GM19372 (cell line): ENCODE results near the gene KLHL25.
"Not testable (repeated sequence)": the region's sequence is repeated elsewhere in the genome, so short reads cannot be mapped to it uniquely, and the experiment has no call there.

Experiments used
- ATAC-seq: cut with Tn5 transposase; IDR thresholded peaks from one replicate; pipeline ENCODE4 v1.9.1; 2021; ENCODE audit warnings: mild to moderate bottlenecking, low read depth, moderate library complexity; ENCODE audit not compliant: unreplicated experiment

Gene KLHL25

DNA sequence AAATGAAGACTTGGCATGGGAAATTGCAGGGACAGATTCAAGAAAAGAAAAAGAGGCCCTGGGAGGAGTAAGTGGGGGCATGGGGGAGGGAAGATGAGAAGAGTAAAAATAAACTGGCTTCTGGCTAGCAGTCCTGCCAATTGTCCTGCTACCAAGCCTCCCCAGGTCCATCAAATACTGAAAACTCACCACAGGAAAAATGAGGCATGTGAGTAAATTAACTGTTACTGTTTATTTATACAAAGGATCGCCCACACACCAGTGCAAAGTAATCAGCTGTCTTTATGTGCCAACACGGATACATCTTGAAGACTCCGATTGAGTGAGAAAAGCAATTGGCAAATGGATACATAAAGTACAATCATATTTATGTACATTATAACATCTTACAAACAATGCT, 10.7 kb upstream of the KLHL25 start:
- no peak for ATAC-seq

DNA sequence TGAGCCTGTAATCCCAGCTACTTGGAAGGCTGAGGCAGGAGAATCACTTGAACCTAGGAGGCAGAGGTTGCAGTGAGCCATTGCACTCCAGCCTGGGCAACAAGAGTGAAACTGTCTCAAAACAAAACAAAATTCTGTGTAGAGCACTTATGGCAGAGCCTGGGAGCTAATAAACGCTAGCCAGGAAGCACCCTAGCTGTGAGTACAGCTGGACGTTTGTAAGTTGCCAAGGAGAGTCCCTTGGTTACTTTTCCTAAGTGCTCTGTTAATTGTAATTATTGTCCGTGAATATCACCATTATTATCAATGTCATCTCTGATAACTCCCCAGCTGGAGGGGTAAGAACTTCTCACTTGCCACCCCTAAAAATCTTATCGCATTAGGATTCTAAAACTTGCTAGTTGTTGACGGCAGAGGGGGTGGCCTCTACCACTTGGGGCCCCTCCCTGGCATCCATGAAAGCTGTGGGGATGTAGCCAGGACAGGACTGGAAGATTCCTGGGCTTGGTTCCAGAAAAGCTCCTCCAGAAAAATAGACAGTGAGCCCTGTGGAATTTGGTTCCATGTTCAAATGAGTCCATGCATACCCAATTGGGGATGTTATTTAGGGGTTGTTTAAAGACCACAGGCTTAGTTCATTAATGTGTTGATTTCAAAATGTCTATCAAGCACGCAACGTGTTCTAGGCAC, 9.9 kb upstream of the KLHL25 start:
- no peak for ATAC-seq

DNA sequence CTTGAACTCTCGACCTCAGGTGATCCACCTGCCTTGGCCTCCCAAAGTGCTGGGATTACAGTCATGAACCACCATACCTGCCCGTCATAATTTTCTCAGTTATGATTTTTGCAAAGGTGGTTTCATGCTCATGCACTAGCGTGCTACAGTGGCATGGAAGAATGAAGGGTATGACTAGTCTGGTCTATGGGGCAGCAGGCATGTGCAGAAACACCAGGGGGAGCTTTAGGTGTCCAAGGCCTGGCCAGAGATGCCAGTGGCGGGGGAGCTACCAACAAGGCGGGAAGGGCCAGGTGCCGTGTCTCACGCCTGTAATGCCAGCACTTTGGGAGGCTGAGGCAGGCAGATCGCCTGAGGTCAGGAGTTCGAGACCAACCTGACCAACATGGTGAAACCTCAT, 7.9 kb upstream of the KLHL25 start:
- ATAC-seq, result not testable (repeated sequence)

DNA sequence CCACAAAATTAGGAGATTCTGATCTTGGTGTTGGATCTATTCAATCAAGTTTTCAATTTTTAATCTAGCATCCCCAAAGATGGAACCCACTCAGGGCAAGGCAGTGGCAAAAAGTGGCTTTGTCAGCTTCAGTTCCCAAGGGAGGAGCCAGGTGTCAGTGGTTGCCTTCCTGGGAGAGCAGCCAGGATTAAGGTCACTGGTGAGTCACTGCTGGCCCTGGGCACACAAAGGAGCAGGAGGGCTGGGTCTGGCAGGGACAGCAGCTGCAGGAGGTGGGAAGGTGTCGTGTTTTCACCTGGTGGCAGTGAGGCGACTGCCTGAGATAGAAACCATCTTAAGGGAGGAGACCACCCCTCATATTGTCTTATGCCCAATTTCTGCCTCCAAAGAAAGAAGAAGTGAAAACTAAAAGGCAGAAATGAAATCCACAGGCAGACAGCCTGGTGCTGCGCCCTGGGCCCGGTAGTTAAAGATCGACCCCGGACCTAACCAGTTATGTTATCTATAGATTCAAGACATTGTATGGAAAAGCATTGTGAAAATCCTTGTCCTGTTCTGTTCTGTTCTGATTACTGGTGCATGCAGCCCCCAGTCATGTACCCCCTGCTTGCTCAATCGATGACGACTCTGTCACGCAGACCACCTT, 5.9 kb upstream of the KLHL25 start:
- no peak for ATAC-seq

DNA sequence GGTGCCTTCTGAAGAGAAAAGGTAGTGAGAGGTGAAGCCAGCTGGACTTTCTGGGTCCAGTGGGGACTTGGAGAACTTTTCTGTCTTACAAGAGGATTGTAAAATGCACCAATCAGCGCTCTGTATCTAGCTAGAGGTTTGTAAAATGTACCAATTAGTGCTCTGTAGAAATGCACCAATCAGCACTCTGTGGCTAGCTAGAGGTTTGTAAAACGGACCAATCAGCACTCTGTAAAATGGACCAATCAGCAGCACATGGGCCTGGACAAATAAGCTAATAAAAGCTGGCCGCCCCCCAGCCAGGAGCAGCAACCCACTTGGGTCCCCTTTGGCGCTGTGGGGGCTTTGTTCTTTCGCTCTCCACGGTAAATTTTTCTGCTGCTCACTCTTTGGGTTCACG, 1.6 kb upstream of the KLHL25 start:
- ATAC-seq, result not testable (repeated sequence)

DNA sequence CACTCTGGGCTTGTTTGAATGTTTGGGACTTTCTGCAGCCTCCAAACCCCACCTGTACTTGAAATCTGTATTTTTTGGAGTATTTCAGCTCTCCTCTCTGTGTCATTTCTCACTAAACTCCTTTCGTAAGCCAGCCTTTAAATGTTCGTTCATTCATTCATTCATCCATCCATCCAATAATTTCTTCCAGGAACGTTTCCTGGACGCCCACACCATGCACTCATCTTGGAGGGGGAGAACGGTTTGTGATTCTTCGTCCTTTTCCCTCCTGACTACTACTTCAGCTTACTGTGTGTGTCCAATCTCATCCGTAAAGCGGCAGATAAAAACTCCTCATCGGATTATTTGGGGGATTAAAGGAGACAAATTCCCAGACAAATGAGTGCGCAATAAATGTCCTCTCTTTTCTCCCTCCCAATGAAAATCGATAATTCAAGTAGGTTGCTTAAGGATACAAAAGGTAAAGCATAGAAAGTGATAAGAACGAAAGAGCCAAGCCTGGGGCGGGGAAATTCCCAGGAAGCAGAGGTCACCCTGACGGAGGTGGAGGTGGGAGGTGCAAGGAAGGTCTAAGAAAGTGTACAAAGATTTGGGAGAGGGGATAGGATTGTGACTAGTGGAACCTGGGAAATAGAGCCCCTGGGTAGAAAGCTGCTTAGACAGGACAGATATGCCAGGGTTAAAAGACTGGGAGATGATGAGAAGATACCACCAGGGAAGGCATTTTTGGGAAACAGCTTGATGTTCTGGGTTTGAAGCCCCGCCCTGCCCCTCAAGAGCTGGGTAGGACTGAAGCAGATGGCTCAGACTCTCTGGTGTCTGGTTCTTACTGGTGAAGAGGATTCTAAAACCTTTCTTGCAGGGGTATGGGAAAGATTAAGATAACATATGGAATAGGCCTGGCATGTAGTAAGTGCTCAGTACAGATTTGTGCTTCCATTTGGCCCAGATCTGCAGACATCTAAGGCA, 896 bp upstream of the KLHL25 start:
- ATAC-seq, result no peak

DNA sequence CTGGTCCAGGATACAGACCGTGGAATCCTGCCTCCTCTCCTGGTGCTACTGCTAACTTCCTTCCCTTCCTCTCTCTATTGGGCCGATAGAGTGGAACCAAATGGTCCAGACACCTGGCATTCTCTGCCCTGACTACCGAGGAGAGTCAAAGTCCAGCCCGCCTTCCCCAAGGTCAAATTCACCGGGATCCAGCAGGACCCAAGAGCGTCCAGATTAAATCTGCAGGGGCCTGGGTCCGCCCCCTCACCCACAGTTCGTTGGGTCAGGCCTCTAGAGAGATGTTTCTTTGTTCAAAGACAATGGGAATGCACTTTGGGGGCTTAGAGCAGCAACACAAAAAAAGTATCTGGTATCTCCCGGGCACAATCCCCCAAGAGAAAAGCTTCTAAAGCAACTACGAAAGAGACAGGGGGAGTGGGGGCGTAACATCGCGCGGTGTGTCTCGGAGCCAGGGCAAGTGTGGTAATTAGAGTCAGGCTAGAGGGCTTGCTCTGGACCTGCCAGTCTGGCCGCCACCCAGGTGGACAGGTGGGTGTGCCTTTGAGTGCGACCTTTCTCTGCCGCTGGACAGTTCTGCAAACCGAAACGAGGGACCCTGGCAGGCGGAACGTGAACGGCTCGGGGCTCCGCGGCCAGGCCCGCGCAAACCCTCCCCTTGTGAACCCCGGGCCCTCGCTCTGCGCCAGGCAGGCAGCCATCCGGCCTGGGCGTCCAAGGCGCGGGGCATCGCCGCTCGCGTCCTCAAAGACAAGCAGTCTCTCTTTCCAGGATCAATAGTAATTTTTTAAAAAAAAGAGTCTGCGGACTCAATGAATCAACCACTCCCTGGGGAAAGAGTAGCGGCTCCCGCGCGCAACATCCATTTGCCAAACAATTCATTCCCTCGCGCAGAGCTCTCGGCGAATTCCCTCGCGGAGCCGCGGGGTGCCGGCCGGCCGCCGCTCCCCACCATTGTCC, 806 bp downstream of the KLHL25 start:
- peak; percentile 41 for ATAC-seq

DNA sequence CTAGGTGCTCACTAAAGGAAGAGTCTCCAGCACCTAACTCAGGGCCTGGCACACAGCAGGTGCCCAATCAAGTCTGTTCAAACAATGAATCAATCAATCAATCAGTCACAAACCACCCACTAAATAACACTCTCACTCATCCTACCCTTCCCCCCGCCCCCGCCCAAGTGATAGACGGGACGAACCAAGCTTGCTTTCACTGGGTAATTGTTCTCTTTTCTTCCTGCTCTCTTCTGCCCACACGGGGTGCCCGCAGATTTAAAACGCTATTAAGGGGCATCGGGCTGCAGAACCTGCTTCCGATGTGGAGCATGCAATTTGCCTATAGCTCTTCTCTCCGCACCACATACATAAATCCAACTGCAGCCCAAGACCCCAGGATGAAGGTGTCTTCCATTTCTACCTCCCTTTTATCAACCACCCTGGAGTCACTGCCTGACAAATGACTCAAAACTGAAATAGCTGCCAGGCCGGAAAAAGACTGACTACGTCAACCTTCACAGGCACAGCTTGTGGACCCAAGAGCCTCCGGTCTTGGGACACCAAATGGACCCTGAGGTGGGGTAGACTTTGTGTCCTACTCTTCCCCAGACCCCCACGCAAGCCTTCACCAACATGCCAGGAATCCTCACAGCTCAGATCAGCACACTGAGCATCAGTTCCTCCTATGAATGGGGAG, 1.7 kb downstream of the KLHL25 start:
- no peak for ATAC-seq

DNA sequence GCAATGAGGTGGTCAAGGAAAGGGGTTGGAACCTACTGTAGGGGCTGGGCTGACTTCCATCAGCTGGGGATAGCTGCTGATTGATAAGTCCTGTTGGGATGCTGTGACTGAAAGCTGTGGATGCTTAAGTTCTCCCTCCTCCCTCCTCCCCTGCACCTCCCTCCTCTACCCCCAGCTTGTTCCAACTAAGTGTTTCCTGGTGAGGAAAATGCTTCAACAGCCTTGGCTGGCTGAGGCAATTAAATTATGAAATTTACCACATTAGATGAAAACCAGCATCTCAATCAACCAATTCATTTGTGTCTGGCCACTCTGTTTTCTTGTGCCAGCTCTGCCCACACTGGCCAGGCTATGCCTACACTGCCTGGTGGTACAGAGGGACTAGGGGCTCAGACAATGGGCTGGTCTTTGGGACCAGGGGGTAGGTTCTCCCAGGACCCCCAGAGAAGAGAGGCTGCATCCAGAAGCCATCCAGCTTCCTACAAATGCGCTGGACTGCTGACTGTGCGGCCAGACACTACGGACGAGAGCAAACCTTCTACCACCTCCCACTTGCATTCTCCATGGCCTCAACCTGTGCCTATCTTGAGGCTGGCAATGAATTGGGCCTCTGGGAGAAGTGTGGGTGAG, 2.5 kb downstream of the KLHL25 start:
- no peak for ATAC-seq

DNA sequence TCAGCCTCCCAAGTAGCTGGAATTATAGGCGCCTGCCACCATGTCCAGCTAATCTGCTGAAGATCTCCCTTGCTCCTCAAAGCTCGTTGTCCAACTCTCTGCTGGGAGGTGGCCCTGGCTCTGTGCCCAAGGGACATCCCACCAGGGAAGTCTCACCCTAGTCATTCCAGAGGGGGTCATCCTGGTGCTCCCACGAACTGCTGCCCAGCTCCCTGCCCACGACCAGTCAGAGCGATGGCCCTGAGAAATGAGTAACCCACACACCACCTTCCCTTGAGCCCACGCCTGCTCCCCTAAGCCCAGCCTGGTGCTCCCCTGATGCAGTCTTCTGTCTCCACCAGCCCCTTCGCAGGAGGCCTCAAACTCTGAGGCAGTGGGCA, 5.2 kb downstream of the KLHL25 start:
- ATAC-seq, result no peak

DNA sequence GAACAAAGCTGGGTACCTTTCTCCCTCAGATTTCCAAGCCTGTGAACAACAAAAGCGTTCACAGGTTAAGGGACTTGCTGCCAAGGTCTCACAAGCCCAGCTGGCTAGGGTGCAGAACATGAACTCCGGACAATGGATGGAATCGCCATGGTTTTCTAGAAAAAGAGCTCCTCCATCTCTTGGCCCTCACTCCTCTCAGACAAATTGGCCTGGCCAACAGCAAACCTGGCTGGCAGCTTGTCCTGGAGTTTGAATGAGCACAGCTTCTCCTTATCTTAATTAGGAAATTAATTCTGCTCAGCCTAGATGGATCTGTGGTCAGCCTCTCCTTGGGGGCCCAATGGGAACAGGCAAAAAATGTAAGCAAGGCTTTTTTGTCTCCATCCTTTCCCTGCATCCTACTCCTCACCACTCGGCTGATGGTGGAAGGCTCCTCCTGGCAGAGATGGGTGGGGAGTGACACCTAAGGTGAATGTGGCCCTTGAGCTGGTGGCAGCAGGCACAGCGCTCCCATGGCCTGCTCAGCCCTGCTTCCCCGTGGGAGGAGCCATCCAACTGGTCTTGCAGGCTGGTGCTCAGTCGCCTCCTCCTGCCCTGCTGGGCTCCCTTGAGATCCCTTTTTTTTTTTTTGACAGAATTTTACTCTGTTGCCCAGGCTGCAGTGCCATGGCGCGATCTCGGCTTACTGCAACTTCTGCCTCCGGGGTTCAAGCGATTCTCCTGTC, 5.8 kb downstream of the KLHL25 start:
- ATAC-seq, result no peak

DNA sequence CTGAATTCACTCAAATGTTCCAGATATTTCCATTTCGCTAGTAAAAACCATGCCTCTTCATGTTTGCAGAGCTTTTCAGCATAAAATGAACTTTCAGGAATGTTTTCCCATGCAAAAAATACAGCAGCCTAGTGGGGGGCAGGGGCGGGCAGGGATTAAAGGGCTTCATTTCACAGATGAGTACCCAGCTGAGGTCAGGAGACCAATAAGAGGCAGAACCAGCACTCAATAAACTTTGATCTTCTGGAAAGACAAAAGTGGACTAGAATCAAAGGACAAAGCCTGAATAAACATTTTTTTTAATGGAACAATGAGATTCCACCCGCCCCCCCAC, 8.0 kb downstream of the KLHL25 start:
- no peak for ATAC-seq

DNA sequence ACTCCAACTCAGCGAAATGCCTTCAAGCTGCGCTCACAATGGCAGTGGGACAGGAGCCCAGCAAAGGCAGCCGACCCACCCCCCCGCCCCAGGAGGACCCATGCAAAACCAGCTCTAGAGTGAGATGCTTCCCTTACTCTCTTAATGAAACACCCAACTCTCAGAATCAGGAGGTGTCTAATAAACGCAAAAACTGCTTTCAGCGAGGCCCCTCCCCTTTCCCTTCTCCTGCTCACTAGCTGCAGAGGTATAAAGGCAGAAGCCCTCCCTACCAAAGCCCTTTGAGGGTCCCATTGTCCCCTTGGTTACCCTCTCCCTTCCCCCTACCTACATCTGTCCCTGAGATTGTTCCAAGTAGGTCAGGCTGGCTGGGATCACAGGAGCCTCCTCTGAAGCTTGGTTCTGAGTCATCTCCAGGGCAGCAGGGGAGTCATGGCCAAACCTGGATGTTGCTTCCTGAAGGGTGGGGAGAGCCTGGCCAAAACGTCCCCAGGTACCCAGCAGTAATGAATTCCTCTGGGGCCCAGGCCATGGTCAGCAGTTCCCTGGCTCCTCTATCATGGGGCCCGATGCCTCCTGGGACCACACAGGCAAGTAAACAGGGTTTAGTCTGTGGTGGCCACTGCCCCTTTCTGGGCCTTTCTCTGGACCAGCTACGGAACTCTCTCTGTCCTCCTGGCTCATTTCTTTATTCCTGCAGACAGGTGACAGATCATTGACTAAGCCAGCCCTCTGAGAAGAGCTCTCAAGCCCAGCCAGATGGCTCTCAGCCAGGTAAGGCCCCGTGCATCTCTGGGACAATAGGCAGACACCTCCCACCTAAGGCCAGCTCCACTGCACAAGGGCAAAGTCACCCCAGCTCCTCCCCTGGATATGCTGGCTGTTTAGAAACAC, 8.6 kb downstream of the KLHL25 start:
- no peak for ATAC-seq

DNA sequence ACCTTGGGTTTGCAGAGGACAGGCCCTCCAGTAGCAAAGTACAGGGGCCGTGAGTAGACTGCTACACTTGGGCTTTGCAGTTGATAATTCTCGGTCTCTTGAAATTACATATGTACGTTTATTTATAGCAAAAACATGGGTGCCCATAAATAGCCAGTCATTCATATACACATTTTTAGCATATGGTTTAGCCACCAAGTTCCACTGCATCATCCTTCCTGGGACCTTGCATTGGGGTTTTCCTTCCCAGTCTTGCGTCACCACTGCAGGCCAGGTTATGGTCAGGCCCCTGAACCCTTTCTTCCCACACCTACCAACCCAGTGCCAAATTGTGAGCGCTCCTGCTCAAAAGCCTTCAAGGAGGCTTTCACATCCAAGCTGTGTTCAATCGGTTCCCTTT, 12.7 kb downstream of the KLHL25 start:
- ATAC-seq, result no peak

DNA sequence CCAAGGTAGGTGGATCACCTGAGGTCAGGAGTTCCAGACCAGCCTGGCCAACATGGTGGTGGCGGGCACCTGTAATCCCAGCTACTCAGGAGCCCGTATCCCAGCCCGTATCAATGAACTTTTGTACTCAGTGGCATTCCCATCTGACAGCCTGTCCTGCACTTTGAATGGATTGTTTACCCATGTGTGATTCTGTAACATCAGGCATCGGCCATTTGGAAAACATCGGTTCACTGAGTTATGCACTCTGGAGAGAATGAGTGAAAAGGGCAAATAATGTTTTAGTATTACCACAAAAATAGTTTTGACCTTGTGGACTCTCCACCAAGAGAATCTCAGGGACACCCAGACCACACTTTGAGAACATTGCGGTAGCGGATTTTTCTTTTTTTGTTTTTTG, 13.6 kb downstream of the KLHL25 start:
- ATAC-seq, result no peak

DNA sequence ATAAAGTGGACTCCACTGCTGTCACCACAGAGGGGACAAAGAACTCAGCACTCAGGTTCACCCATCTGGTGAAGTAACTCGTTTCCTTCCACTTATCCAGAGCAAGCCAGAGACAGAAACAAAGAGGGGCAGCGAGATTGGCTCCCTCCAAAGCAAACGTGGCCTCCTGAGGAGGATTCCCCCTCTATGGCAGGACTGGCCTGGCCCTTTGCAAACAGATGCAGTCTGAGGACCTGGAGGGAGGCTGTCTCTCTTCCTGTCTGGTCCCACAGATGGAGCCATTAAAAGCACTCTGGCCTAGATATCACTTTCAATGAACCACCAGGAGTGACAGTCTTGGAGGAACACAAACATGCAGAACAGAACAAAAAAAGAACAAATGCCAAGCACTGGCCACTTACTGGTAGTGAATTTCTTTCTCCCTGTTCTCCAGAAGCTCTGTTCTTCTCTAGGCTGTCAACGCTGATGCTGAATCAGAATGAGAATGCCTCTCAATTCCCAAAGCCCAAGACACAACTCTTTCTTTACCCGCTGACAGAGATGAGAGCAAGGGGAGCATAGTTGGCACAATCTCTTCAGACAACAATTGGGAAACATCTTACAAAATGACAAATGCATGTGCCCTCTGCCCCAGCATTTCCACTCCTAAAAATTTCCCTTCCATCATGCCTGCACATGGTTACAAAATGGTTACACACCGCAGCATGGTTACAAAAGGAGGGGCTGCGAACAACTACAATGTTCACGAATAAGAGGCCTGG, 14.3 kb downstream of the KLHL25 start:
- no peak for ATAC-seq

DNA sequence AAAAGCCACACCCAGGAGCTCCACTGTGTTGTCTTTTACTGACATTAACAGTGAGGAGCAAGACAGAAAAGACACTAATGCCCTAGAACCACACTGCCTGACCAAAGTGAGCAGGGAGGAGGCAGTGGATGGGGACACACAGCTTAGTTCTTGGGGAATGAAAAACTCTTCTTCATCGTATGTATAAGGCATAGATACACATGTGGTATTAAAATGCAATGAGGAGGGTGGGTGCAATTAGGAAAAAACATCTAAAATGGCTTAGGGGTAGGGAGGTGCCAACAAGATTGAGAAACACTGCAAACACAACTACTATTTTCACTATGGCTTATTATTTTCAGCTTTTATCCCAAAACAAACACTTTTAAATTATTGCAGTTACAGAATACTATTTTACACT, 15.5 kb downstream of the KLHL25 start:
- ATAC-seq, result no peak
